HCT116 (cell line): ENCODE measurements around the gene TRIM9. TPM values are rescaled to one million over a fixed set of nuclear protein-coding genes. Genes with fewer than 3 reads are reported as not detected.

Source experiments
- ATAC-seq: fragments of 200-7000 bp; cut with Tn5 transposase; 2 replicates; pipeline ENCODE4 v1.9.1; 2020; ENCODE audit warnings: mild to moderate bottlenecking, moderate library complexity
- BruUV-seq: library from RNA; stranded (reverse); fragments of 400-500 nt; replicated peaks from 2 replicates; lab custom pipeline; 2021; lab: Mats Ljungman, UMichigan
- CTCF ChIA-PET: fragments of 300-600 bp; sonication (Branson Sonifier 250); formaldehyde crosslinking; loops from one replicate; lab custom pipeline; 2021; ENCODE audit warnings: antibody characterized with exemption; lab: Charles Lee
- POLR2A ChIA-PET: fragments of 300-600, 350-600 bp; sonication (Branson Sonifier 250); formaldehyde crosslinking; loops from one replicate; lab custom pipeline; 2021; ENCODE audit warnings: antibody characterized with exemption; lab: Charles Lee
- RAD21 ChIA-PET, 2 experiments: fragments of 300-600 bp; sonication (Branson Sonifier 250); formaldehyde crosslinking; loops; one replicate each; lab custom pipeline; 2023; ENCODE audit warnings: low total read pairs in 2 of 2; ENCODE audit not compliant: uncharacterized antibody in 2 of 2, unreplicated experiment in 2 of 2, low non-redundant PET in 1 of 2; lab: Charles Lee
- DNase-seq: peaks from one replicate; pipeline ENCODE4 v3.0.0-alpha.2; 2010; ENCODE audit warnings: low read depth, low spot score
- H2AFZ ChIP-seq: fragments of 200-600 bp; shearing (Covaris generic), sonication (generic); 2 replicates; pipeline ENCODE4 v1.6.1; 2017; ENCODE audit warnings: low read depth, mixed run types, mixed read lengths, antibody characterized with exemption, low read length; ENCODE audit not compliant: poor library complexity, severe bottlenecking
- H3K27ac ChIP-seq: 2 replicates; pipeline ENCODE4 v1.5.1; 2012; ENCODE audit warnings: low read depth, low read length
- H3K27me3 ChIP-seq: fragments of 200-600 bp; sonication (generic); 2 replicates; pipeline ENCODE4 v1.6.1; 2016; ENCODE audit warnings: mixed run types, low read length, mixed read lengths; ENCODE audit not compliant: insufficient read depth
- H3K36me3 ChIP-seq, 2 experiments: fragments of 200-500 bp in 1 of 2; fragments of 200-600 bp in 1 of 2; sonication (Bioruptor generic) in 1 of 2; sonication (generic) in 1 of 2; 2 replicates each; pipeline versions ENCODE4 v1.5.1 to v1.6.1; 2014 to 2016; ENCODE audit warnings: low read length in 2 of 2, inconsistent platforms in 1 of 2, mixed read lengths in 1 of 2, mixed run types in 1 of 2; ENCODE audit not compliant: insufficient read depth in 2 of 2, control insufficient read depth in 1 of 2
- H3K4me1 ChIP-seq, 2 experiments: fragments of 200-600 bp in 1 of 2; sonication (generic) in 1 of 2; 2 replicates each; pipeline versions ENCODE4 v1.5.1 to v1.6.1; 2012 to 2017; ENCODE audit warnings: low read length in 2 of 2, inconsistent platforms in 1 of 2, mild to moderate bottlenecking in 1 of 2, mixed read lengths in 1 of 2, mixed run types in 1 of 2, moderate library complexity in 1 of 2; ENCODE audit not compliant: insufficient read depth in 2 of 2, control insufficient read depth in 1 of 2
- H3K4me2 ChIP-seq: fragments of 200-600 bp; sonication (generic); 2 replicates; pipeline ENCODE4 v1.6.1; 2017; ENCODE audit warnings: mixed run types, low read length, mixed read lengths
- H3K4me3 ChIP-seq, 2 experiments: fragments of 200-600 bp in 1 of 2; sonication (generic) in 1 of 2; replicated peaks in 1 of 2; 2 replicates each; pipeline ENCODE4 v1.5.1; 2011 to 2016; ENCODE audit warnings: low read length in 2 of 2, control low read depth in 1 of 2, low read depth in 1 of 2, mild to moderate bottlenecking in 1 of 2, mixed read lengths in 1 of 2, mixed run types in 1 of 2
- H3K79me2 ChIP-seq: fragments of 200-600 bp; sonication (generic); 2 replicates; pipeline ENCODE4 v1.6.1; 2017; ENCODE audit warnings: mild to moderate bottlenecking, mixed run types, low read length, moderate library complexity, mixed read lengths; ENCODE audit not compliant: insufficient read depth
- H3K9ac ChIP-seq: fragments of 200-600 bp; sonication (generic); 2 replicates; pipeline ENCODE4 v1.6.1; 2016; ENCODE audit warnings: low read length, mixed read lengths
- H3K9me2 ChIP-seq: fragments of 200-600 bp; sonication (generic), shearing (Covaris generic); 2 replicates; pipeline ENCODE4 v1.6.1; 2017; ENCODE audit warnings: mixed run types, mild to moderate bottlenecking, moderate library complexity; ENCODE audit not compliant: insufficient read depth
- H3K9me3 ChIP-seq, 2 experiments: fragments of 200-500 bp in 1 of 2; fragments of 200-600 bp in 1 of 2; sonication (Bioruptor generic) in 1 of 2; sonication (generic) in 1 of 2; 2 replicates each; pipeline ENCODE4 v1.6.1; 2014 to 2017; ENCODE audit warnings: low read length in 2 of 2, mixed read lengths in 2 of 2, inconsistent platforms in 1 of 2, low read depth in 1 of 2, mild to moderate bottlenecking in 1 of 2, mixed run types in 1 of 2, moderate library complexity in 1 of 2; ENCODE audit not compliant: control insufficient read depth in 1 of 2, insufficient read depth in 1 of 2
- H4K20me1 ChIP-seq: fragments of 200-600 bp; sonication (generic), shearing (Covaris generic); 2 replicates; pipeline ENCODE4 v1.6.1; 2017; ENCODE audit warnings: mixed run types, mild to moderate bottlenecking, moderate library complexity; ENCODE audit not compliant: insufficient read depth
- CBX3 ChIP-seq: IDR thresholded peaks from 2 replicates; pipeline ENCODE4 v1.6.1; 2012; ENCODE audit warnings: low read depth
- CEBPB ChIP-seq: IDR thresholded peaks from 2 replicates; pipeline ENCODE4 v1.6.1; 2012; ENCODE audit warnings: low read depth
- EGR1 ChIP-seq: IDR thresholded peaks from 2 replicates; pipeline ENCODE4 v1.6.1; 2012; ENCODE audit warnings: low read depth
- ELF1 ChIP-seq: IDR thresholded peaks from 2 replicates; pipeline ENCODE4 v1.6.1; 2012; ENCODE audit warnings: low read depth, borderline replicate concordance
- EZH2 ChIP-seq: fragments of 200-600 bp; sonication (generic); IDR thresholded peaks from 2 replicates; pipeline ENCODE4 v1.6.1; 2017; ENCODE audit warnings: antibody characterized with exemption, mixed run types
- FOSL1 ChIP-seq: IDR thresholded peaks from 2 replicates; pipeline ENCODE4 v1.6.1; 2012; ENCODE audit warnings: low read depth
- JUND ChIP-seq: IDR thresholded peaks from 2 replicates; pipeline ENCODE4 v1.6.1; 2012
- POLR2A ChIP-seq: IDR thresholded peaks from 2 replicates; pipeline ENCODE4 v1.7.0; 2011; ENCODE audit warnings: borderline replicate concordance; ENCODE audit not compliant: insufficient read depth, insufficient read length; ENCODE audit errors: extremely low read depth
- POLR2AphosphoS5 ChIP-seq: IDR thresholded peaks from 2 replicates; pipeline ENCODE4 v1.6.1; 2011; ENCODE audit warnings: mild to moderate bottlenecking, low read depth, low read length, moderate library complexity
- RAD21 ChIP-seq: IDR thresholded peaks from 2 replicates; pipeline ENCODE4 v1.6.1; 2012; ENCODE audit warnings: low read depth, mild to moderate bottlenecking
- SIN3A ChIP-seq: IDR thresholded peaks from 2 replicates; pipeline ENCODE4 v1.6.1; 2012; ENCODE audit warnings: low read depth
- SRF ChIP-seq: IDR thresholded peaks from 2 replicates; pipeline ENCODE4 v1.6.1; 2012; ENCODE audit warnings: low read depth
- TCF7L2 ChIP-seq: IDR thresholded peaks from 2 replicates; pipeline ENCODE4 v1.7.0; 2011; ENCODE audit warnings: borderline replicate concordance, inconsistent platforms; ENCODE audit not compliant: insufficient read depth, insufficient read length; ENCODE audit errors: extremely low read depth
- YY1 ChIP-seq: IDR thresholded peaks from 2 replicates; pipeline ENCODE4 v1.6.1; 2011; ENCODE audit warnings: low read length, low read depth, moderate library complexity, mild to moderate bottlenecking; ENCODE audit not compliant: insufficient replicate concordance; ENCODE audit errors: extremely low read depth
- ZFX ChIP-seq: fragments of 450-650 bp; IDR thresholded peaks from 2 replicates; pipeline ENCODE4 v1.6.1; 2017
- ZNF274 ChIP-seq: fragments of 200-500 bp; sonication (Bioruptor generic); IDR thresholded peaks from 2 replicates; pipeline ENCODE4 v1.6.1; 2014; ENCODE audit warnings: mild to moderate bottlenecking, low read depth, low read length, inconsistent platforms
- intact Hi-C: fragments of 100-400 bp; cut with micrococcal nuclease; formaldehyde crosslinking; loops from 2 replicates; pipeline ENCODE4 v1.10.0; 2022
- total RNA-seq: library from RNA; stranded (reverse); gene quantifications from one replicate; pipeline ENCODE4 v1.2.1, GENCODE V29; 2021; ENCODE audit not compliant: unreplicated experiment
- TF ChIP-seq, protein P1 (sequence below), 3 experiments: fragments of 200-600 bp in 1 of 3; sonication (generic) in 1 of 3; IDR thresholded peaks in 2 of 3; conservative IDR thresholded peaks in 1 of 3; 2 replicates each; pipeline ENCODE4 v1.5.1; 2012 to 2017; ENCODE audit warnings: low read depth in 2 of 3, low read length in 2 of 3, antibody characterized with exemption in 1 of 3, borderline replicate concordance in 1 of 3, control low read depth in 1 of 3, mild to moderate bottlenecking in 1 of 3, mixed read lengths in 1 of 3, mixed run types in 1 of 3, moderate library complexity in 1 of 3; ENCODE audit not compliant: insufficient read depth in 1 of 3
- TF ChIP-seq, protein P2 (sequence below): IDR thresholded peaks from 2 replicates; pipeline ENCODE4 v1.6.1; 2012; ENCODE audit warnings: low read depth
- TF ChIP-seq, protein P3 (sequence below): IDR thresholded peaks from 2 replicates; pipeline ENCODE4 v1.6.1; 2012
- TF ChIP-seq, protein P4 (sequence below): IDR thresholded peaks from 2 replicates; pipeline ENCODE4 v1.6.1; 2012

TRIM9 gene
- total RNA-seq, 1 experiment from 2014 or later: 4.6 TPM

DNA sequence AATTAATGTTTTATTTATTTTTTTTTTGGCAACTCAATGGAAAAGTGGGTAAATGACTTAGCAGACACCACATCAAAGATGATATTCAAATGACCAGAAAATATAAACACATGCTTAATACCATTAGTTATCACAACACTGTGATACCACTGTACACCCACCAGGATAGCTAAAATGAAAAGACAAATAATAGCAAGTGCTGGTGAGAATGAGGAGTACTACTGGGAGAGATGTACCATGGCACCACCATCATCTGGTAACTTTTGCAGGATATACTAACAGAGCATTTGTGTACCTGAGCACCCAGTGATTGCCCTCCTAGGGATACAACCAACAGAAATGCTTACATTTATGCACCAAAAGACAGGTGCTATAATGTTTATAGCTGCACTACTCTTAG, 21.9 kb downstream of the TRIM9 start:
- intact Hi-C loops: no loop called here
- no peak overlapping the region for H3K27ac ChIP-seq
- CTCF ChIA-PET: no interaction called here
- TF ChIP-seq CEBPB (no peak), POLR2A (no peak), ELF1 (no peak), RAD21 (no peak), SRF (no peak), EGR1 (no peak), POLR2AphosphoS5 (no peak), SIN3A (no peak), ZFX (no peak), ZNF274 (no peak), FOSL1 (no peak), CBX3 (no peak), YY1 (no peak), TCF7L2 (no peak), JUND (no peak), EZH2 (no peak)
- TF ChIP-seq, protein P1, sequence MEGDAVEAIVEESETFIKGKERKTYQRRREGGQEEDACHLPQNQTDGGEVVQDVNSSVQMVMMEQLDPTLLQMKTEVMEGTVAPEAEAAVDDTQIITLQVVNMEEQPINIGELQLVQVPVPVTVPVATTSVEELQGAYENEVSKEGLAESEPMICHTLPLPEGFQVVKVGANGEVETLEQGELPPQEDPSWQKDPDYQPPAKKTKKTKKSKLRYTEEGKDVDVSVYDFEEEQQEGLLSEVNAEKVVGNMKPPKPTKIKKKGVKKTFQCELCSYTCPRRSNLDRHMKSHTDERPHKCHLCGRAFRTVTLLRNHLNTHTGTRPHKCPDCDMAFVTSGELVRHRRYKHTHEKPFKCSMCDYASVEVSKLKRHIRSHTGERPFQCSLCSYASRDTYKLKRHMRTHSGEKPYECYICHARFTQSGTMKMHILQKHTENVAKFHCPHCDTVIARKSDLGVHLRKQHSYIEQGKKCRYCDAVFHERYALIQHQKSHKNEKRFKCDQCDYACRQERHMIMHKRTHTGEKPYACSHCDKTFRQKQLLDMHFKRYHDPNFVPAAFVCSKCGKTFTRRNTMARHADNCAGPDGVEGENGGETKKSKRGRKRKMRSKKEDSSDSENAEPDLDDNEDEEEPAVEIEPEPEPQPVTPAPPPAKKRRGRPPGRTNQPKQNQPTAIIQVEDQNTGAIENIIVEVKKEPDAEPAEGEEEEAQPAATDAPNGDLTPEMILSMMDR (IDR thresholded peaks at IDR 0.05 in 2 of 3, conservative IDR thresholded peaks at IDR 0.05 in 1 of 3; ENCODE audit: borderline replicate concordance in 1 of 3, insufficient read depth in 1 of 3, low read depth in 2 of 3, low read length in 2 of 3): no peak
- TF ChIP-seq, protein P2, sequence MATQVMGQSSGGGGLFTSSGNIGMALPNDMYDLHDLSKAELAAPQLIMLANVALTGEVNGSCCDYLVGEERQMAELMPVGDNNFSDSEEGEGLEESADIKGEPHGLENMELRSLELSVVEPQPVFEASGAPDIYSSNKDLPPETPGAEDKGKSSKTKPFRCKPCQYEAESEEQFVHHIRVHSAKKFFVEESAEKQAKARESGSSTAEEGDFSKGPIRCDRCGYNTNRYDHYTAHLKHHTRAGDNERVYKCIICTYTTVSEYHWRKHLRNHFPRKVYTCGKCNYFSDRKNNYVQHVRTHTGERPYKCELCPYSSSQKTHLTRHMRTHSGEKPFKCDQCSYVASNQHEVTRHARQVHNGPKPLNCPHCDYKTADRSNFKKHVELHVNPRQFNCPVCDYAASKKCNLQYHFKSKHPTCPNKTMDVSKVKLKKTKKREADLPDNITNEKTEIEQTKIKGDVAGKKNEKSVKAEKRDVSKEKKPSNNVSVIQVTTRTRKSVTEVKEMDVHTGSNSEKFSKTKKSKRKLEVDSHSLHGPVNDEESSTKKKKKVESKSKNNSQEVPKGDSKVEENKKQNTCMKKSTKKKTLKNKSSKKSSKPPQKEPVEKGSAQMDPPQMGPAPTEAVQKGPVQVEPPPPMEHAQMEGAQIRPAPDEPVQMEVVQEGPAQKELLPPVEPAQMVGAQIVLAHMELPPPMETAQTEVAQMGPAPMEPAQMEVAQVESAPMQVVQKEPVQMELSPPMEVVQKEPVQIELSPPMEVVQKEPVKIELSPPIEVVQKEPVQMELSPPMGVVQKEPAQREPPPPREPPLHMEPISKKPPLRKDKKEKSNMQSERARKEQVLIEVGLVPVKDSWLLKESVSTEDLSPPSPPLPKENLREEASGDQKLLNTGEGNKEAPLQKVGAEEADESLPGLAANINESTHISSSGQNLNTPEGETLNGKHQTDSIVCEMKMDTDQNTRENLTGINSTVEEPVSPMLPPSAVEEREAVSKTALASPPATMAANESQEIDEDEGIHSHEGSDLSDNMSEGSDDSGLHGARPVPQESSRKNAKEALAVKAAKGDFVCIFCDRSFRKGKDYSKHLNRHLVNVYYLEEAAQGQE: no peak
- TF ChIP-seq, protein P3, sequence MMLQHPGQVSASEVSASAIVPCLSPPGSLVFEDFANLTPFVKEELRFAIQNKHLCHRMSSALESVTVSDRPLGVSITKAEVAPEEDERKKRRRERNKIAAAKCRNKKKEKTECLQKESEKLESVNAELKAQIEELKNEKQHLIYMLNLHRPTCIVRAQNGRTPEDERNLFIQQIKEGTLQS: no peak
- TF ChIP-seq, protein P4, sequence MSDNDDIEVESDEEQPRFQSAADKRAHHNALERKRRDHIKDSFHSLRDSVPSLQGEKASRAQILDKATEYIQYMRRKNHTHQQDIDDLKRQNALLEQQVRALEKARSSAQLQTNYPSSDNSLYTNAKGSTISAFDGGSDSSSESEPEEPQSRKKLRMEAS: no peak
- TF ChIP-seq, all 23 proteins: peak for 0
- ATAC-seq (no peak), DNase-seq (no peak)
- Histone ChIP-seq H3K36me3 (no peaks in the 10 kb centered on the region), H3K9me3 (no peaks in the 10 kb centered on the region), H3K4me2 (no peak overlapping the region), H3K9me2 (no peaks in the 10 kb centered on the region), H4K20me1 (no peaks in the 10 kb centered on the region), H3K4me1 (peaks cover 0 to 7% of the 10 kb centered on the region in 2 experiments; a peak in 2 of 4 replicates), H2AFZ (no peak overlapping the region), H3K4me3 (no peak overlapping the region), H3K27me3 (no peaks in the 10 kb centered on the region), H3K9ac (no peak overlapping the region), H3K79me2 (no peaks in the 10 kb centered on the region)
- RAD21 ChIA-PET: no interaction called here
- BruUV-seq: no TSS peak
- POLR2A ChIA-PET: no interaction called here
